ENCODE data around the gene BUD13.
"Not testable (repeated sequence)": the region's sequence is repeated elsewhere in the genome, so short reads cannot be mapped to it uniquely, and the experiment has no call there.

Gene BUD13

DNA sequence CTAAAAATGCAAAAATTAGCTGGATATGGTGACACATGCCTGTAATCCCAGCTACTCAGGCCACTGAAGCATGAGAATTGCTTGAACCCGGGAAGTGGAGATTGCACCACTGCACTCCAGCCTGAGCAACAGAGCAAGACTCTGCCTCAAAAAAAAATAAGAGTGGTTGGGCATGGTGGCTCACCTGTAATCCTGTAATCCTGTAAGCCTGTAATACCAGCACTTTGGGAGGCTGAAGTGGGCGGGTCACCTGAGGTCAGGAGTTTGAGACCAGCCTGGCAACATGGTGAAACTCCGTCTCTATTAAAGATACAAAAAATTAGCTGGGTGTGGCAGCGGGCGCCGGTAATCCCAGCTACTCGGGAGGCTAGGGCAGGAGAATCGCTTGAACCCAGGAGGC, 16.7 kb downstream of the BUD13 start:
- peaks cover 46% of the 10 kb centered on the region for H3K36me3 Mint-ChIP-seq (ENCODE audit: low read depth)
- not testable (repeated sequence) for H3K4me1 Mint-ChIP-seq (ENCODE audit: low read depth); DNase-seq (ENCODE audit: low spot score); H3K9me3 Mint-ChIP-seq; H3K27me3 Mint-ChIP-seq (ENCODE audit: low read depth); H3K4me3 Mint-ChIP-seq; H3K27ac Mint-ChIP-seq

DNA sequence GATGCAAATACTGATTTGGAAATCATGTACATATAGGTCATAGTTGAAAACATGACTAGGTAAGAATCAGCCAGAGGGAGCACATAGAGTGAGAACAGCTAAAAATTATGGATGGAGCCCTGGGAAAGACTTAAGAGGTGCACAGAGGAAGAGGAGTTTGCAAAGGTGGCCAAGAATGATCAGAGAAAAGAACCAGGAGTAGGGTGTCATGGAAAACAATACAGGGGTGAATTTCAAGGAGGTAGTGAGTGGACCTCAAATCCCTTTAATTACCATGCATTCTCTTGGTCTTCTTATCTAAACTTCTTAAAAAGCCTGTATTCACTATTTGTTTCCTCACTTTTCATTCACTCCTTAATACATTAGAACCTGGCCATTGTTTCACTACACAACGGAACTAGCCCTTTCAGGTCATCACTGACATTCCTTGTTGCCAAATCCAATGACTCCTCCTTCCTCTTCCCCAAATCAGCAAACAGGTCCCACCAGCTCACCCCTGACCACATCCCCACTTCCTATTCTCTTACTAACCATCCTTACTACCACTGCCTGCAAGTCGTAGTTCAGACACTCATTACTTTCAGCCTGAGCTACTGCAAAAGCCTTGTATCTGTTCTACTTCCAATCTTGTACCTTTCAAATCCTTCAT, 22.6 kb downstream of the BUD13 start:
- no peak overlapping the region for H3K4me3 Mint-ChIP-seq
- H3K27ac Mint-ChIP-seq: no peak overlapping the region
- H3K27me3 Mint-ChIP-seq (ENCODE audit: low read depth): no peaks in the 10 kb centered on the region
- peaks cover 3% of the 10 kb centered on the region for H3K4me1 Mint-ChIP-seq (ENCODE audit: low read depth)
- H3K36me3 Mint-ChIP-seq (ENCODE audit: low read depth): peaks cover 33% of the 10 kb centered on the region
- DNase-seq (ENCODE audit: low spot score): no peak
- no peaks in the 10 kb centered on the region for H3K9me3 Mint-ChIP-seq

DNA sequence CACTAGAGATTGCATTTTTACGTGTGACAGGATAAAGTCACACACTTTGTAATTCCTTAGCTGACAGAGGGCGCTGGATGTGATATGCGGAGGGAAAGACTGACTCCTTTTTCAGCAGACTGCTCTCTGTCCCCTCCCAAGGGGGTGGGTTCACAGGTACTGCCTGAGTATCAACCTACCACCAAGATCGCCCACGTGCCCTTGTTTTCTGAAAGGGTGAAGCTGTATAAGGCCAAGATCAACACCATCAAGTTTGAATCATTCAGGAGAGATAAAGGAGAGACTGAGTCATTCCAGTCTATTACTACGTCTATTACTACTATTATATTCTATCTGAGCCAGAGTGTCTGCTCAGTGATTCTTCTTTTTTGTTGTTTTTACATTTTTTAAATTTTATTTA, 30.7 kb downstream of the BUD13 start:
- Mint-ChIP-seq H3K4me3 (no peak overlapping the region), H3K9me3 (no peaks in the 10 kb centered on the region), H3K27ac (no peak overlapping the region), H3K4me1 (ENCODE audit: low read depth) (no peaks in the 10 kb centered on the region), H3K36me3 (ENCODE audit: low read depth) (peaks cover 7% of the 10 kb centered on the region), H3K27me3 (ENCODE audit: low read depth) (no peaks in the 10 kb centered on the region)
- no peak for DNase-seq (ENCODE audit: low spot score)

DNA sequence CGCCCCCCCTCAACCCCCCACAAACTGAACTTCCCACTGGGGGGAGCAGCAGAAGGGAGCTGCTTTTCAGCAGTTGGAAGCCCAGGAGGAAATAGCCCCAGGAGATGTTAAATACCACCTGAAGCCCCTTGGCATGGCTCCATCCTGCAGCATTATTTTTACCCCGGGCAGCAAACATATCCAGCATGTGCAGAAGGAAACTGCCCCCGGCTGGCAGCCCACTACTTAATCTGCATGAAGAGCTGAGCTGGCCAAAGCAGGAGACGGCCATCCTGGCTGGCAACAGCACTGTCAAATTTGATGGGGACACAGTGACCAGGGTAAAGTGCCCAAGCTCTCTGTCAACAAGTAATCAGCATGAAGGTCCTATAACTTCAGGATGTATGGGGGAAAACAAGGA, 32.0 kb downstream of the BUD13 start:
- Mint-ChIP-seq H3K27me3 (ENCODE audit: low read depth) (no peaks in the 10 kb centered on the region), H3K4me3 (no peak overlapping the region), H3K36me3 (ENCODE audit: low read depth) (peaks cover 3% of the 10 kb centered on the region), H3K9me3 (no peaks in the 10 kb centered on the region), H3K27ac (no peak overlapping the region), H3K4me1 (ENCODE audit: low read depth) (no peaks in the 10 kb centered on the region)
- DNase-seq (ENCODE audit: low spot score): no peak

DNA sequence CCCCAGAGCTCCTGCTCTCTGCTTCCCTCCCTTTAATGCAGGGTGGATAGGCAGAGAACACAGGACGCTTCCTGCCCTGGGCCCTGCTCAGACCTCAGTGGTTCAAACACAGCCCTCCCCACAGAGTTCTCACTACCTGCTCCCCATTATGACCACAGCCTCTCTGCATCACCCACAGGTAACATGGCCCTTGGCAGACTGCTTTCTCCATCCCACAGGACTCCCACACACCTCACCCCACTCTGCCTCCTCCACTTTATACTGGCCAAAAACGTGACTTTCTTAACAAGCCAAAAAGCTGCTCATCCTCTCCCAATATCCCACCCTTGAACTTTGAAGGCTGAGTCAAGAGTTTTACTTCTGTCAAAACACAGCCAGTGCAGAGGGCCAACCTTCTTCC, 33.8 kb downstream of the BUD13 start:
- Mint-ChIP-seq H3K27ac (peak overlapping the region; percentile 50), H3K36me3 (ENCODE audit: low read depth) (no peaks in the 10 kb centered on the region), H3K9me3 (no peaks in the 10 kb centered on the region), H3K27me3 (ENCODE audit: low read depth) (no peaks in the 10 kb centered on the region), H3K4me1 (ENCODE audit: low read depth) (peaks cover under 1% of the 10 kb centered on the region), H3K4me3 (no peak overlapping the region)
- no peak for DNase-seq (ENCODE audit: low spot score)

DNA sequence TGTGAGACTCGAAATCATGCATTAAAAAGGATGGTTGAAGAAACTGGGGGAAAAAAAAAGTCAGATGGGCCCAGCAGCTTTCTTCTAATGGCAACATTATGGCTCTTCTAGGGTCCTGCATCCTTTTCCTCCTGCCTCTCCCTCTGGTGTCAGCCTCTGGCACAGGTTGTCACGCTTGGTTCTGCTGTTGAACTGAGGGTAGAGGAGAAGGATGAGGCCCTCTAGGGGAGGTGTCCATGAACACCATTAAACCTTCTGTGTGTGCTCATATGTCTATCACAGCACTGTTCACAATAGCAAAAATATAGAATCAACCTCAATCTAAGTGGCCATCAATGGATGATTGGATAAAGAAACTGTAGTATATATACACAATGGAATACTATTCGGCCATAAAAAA, 36.0 kb downstream of the BUD13 start:
- Mint-ChIP-seq H3K36me3 (ENCODE audit: low read depth) (no peaks in the 10 kb centered on the region), H3K27me3 (ENCODE audit: low read depth) (no peaks in the 10 kb centered on the region), H3K4me3 (no peak overlapping the region), H3K27ac (no peak overlapping the region), H3K4me1 (ENCODE audit: low read depth) (peaks cover 6% of the 10 kb centered on the region), H3K9me3 (no peaks in the 10 kb centered on the region)
- DNase-seq (ENCODE audit: low spot score): no peak

DNA sequence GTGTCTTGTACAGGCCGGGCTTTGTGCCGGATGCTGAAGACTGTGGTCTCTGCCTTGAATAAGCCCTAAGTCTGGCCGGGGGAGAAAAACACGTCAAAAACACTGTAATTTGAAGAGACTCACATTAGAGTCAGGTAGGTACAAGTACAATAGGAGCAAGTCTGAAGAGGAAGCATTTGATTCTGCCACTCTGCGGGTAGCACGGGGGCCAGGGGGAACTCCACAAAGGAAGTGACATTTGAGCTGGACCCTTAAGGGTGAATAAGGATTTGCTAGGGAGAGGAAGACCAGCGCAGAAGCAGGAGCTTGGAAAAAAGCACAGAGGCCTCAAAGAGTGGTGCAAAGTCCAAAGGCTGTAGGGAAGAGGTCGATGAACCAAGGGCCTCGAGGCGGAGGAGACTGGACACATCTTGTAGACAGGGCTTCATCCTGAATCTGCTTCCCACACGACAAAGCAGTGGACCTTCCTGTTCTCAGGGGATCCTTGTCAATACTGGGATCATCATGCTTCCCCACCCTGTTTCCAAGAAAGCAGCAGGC, 38.7 kb downstream of the BUD13 start:
- Mint-ChIP-seq H3K36me3 (ENCODE audit: low read depth) (no peaks in the 10 kb centered on the region), H3K4me3 (no peak overlapping the region), H3K4me1 (ENCODE audit: low read depth) (peaks cover 6% of the 10 kb centered on the region), H3K27me3 (ENCODE audit: low read depth) (no peaks in the 10 kb centered on the region), H3K27ac (no peak overlapping the region), H3K9me3 (no peaks in the 10 kb centered on the region)
- DNase-seq (ENCODE audit: low spot score): no peak

DNA sequence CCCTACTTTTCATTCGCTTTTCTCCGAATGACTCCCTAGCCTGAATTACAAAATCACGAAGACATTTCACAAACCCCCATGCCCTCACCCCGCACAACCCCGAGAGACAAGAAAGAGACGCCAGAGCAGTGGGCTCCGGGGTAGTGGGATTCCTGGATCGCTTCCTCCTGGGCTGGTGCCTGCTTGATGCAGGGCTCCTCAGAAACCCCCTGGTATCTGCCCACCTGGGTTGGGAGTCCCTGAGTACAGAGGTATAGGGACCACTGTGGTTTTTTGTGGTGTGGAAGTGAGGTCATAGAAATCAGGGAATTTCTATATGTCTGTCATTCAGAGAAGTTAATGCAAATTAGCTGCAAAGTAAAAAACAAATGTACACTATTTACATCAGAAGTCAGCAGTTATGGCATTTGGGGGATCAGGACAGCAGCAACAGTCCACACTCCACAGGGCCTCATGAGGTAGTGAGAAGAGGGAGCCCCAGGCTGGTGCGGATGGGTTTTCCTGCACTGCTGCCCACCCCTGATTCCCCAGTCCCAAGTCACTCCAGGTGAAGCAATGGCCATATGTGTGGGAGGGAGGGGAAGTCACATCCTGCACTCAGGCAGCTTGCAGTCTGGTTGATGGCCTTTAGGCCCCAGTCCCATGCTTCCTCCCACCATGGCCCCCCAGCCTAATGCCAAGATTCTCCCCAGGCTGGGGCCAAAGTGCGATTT, 39.6 kb downstream of the BUD13 start:
- DNase-seq (ENCODE audit: low spot score): no peak
- Mint-ChIP-seq H3K4me3 (no peak overlapping the region), H3K27ac (no peak overlapping the region), H3K27me3 (ENCODE audit: low read depth) (no peaks in the 10 kb centered on the region), H3K4me1 (ENCODE audit: low read depth) (peaks cover 6% of the 10 kb centered on the region), H3K9me3 (no peaks in the 10 kb centered on the region), H3K36me3 (ENCODE audit: low read depth) (no peaks in the 10 kb centered on the region)

DNA sequence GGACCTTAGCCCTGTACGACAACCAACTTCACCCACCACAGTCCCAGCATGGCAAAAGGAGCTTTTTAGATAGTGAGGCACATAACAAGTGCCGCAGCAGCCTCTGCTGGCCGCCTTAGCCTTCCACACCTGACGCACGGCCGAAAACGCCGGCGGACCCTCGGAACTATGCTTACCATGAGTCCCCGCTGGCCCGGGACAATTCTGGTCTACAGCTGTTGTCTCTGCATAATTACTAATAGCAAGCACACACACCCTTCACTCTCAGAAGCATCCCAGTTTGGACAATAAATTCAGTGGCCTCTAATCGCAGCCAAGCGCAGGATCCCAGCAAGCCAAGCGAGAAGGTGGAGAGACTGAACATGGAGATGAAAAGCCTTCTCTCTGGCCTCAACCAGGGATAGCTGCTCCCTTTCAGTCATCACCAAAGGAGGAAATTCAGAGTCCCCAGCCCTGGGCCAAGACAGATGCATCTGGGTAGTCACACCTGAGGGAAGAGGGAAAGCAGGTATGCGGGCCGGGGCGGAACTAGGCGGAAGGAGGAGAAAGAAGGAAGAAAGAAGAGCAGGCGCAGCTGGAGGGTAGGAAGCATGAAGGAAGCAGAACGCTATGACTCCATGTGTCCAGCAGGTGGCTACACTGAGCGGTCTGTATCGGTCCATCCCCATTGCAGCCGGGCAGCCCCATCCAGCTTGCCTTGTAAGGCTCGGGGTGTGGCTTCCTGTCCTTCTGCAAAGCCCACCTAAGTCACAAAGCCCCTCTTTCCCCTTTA, 40.3 kb downstream of the BUD13 start:
- H3K4me1 Mint-ChIP-seq (ENCODE audit: low read depth): peaks cover 6% of the 10 kb centered on the region
- H3K9me3 Mint-ChIP-seq: no peaks in the 10 kb centered on the region
- no peak overlapping the region for H3K4me3 Mint-ChIP-seq
- DNase-seq (ENCODE audit: low spot score): peak; percentile 37
- H3K36me3 Mint-ChIP-seq (ENCODE audit: low read depth): no peaks in the 10 kb centered on the region
- H3K27me3 Mint-ChIP-seq (ENCODE audit: low read depth): no peaks in the 10 kb centered on the region
- H3K27ac Mint-ChIP-seq: no peak overlapping the region

DNA sequence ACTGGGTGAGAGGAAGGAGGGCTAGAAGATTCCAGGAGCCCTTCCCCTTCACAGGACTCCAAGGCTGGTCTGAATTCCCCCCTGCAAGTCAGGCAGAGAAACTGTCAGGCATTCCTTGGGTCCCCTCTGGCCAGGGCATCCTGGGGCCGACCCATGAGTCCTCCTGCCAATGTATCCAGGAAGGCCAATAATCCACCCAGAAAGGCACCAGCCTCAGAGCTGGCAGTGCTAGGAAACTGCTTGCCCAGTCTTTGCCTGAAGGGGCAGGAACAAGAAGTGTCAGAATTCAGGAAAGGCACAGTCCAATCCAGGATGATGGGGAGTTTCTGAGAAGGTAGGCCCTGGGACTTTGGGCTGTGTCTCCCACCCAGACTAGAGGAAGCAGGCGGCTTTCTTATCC, 41.0 kb downstream of the BUD13 start:
- Mint-ChIP-seq H3K27ac (no peak overlapping the region), H3K9me3 (no peaks in the 10 kb centered on the region), H3K27me3 (ENCODE audit: low read depth) (no peaks in the 10 kb centered on the region), H3K36me3 (ENCODE audit: low read depth) (no peaks in the 10 kb centered on the region), H3K4me1 (ENCODE audit: low read depth) (peaks cover 6% of the 10 kb centered on the region), H3K4me3 (no peak overlapping the region)
- no peak for DNase-seq (ENCODE audit: low spot score)

DNA sequence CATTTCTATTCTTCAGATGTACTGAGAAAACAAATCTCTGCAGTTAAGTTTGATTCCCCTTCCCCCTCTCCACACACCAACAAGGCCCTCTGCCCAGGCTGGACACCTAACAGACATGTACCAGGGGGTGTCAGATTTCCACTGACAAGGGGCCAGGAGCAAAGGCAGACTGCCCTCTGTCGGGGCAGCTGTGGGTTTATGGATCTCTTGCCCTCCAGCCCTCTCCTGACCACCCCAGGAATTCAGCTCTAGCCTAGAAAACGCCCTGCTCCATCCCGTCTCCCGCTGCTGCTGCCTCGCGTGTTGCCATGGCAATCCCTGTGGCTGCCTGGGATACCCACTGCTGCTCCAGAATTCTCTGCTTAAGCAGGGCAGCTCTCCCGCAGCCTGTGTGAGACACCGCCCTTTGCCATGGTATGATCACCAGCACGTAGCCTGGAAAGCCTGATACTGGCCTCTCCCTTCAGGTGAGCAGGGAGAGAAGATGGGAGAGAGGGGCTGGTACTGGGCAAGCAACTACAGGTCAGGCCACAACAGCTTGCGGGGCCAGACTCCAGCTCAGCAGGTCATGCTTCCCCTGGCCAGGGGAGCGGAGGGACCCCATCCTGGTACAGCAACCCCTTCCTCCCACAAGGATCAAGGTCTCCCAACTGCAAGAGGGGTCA, 41.6 kb downstream of the BUD13 start:
- Mint-ChIP-seq H3K9me3 (no peaks in the 10 kb centered on the region), H3K27ac (no peak overlapping the region), H3K4me3 (no peak overlapping the region), H3K27me3 (ENCODE audit: low read depth) (no peaks in the 10 kb centered on the region), H3K36me3 (ENCODE audit: low read depth) (no peaks in the 10 kb centered on the region), H3K4me1 (ENCODE audit: low read depth) (peaks cover 6% of the 10 kb centered on the region)
- DNase-seq (ENCODE audit: low spot score): no peak

DNA sequence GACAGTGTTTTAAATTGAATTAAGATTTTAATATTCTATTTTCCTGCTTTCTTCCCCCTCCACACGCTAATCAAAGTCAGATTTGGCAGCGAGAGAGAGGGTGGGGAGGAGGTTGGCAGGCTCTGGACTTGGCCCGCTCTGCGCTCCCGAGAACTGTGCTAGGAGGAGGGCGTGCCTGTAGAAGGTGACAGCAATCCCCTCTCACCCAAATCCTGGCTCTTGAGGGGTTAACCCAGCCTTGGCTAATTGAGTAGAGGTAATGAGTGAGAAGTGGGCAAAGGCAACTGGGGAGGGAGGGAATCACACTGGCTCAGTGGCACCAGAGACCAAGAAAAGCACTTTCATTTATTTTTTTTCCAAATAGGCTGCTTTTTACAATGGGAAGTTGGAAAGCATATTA, 42.2 kb downstream of the BUD13 start:
- no peak for DNase-seq (ENCODE audit: low spot score)
- Mint-ChIP-seq H3K36me3 (ENCODE audit: low read depth) (no peaks in the 10 kb centered on the region), H3K27me3 (ENCODE audit: low read depth) (no peaks in the 10 kb centered on the region), H3K4me1 (ENCODE audit: low read depth) (peaks cover 6% of the 10 kb centered on the region), H3K9me3 (no peaks in the 10 kb centered on the region), H3K4me3 (no peak overlapping the region), H3K27ac (no peak overlapping the region)

DNA sequence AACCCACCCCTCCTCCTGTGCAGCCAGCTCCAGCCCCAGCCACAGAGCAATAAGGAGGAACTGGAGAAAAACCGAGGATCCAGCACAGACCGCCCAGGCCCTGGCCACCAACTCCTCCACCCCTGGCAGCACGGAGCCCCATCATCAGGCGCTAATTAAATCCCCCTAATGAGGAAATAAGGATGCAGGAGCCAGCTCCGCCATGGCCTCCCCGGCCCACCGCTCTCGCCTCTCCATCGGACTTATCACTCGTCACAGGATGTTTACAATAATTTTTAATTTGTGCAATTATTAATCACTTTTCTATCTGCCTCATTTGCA, 42.6 kb downstream of the BUD13 start:
- H3K4me1 Mint-ChIP-seq (ENCODE audit: low read depth): peaks cover 6% of the 10 kb centered on the region
- H3K9me3 Mint-ChIP-seq: no peaks in the 10 kb centered on the region
- DNase-seq (ENCODE audit: low spot score): no peak
- no peaks in the 10 kb centered on the region for H3K36me3 Mint-ChIP-seq (ENCODE audit: low read depth)
- no peak overlapping the region for H3K4me3 Mint-ChIP-seq
- no peak overlapping the region for H3K27ac Mint-ChIP-seq
- no peaks in the 10 kb centered on the region for H3K27me3 Mint-ChIP-seq (ENCODE audit: low read depth)
